Lung microvascular endothelial cell (primary cell): ENCODE measurements around the gene IL31RA. TPM values are rescaled to one million over a fixed set of nuclear protein-coding genes. Genes with fewer than 3 reads are reported as not detected.
"Not testable (repeated sequence)": the region's sequence is repeated elsewhere in the genome, so short reads cannot be mapped to it uniquely, and the experiment has no call there.

Source experiments
- DNase-seq, 2 donors: peaks; one replicate each; pipeline versions ENCODE4 v3.0.0 to v3.0.0-alpha.2; 2010; ENCODE audit warnings: low read depth in 2 of 2
- total RNA-seq: library from RNA; depleted of rRNA; stranded (reverse); fragments of >200 nt; gene quantifications from 2 replicates; pipeline ENCODE4 v1.2.1, GENCODE V29; 2014

The IL31RA gene
- total RNA-seq, 1 donor from 2014 or later, result not detected

- no peak for DNase-seq
Measured at GRCh38 chr5:55925181-55925580, 74.0 kb downstream of the IL31RA start.

- peak in 1 of 2 donors; percentile 58 for DNase-seq
Measured at GRCh38 chr5:55925712-55926111, 74.6 kb downstream of the IL31RA start.

- DNase-seq, result no peak
Measured at GRCh38 chr5:55926476-55926875, 75.3 kb downstream of the IL31RA start.

- DNase-seq, result no peak
Measured at GRCh38 chr5:55927861-55928655, 76.9 kb downstream of the IL31RA start.

- no peak for DNase-seq
Measured at GRCh38 chr5:55929020-55929799, 78.1 kb downstream of the IL31RA start.

- no peak for DNase-seq
Measured at GRCh38 chr5:55932700-55933099, 81.5 kb downstream of the IL31RA start.

- DNase-seq, result no peak
Measured at GRCh38 chr5:55933377-55934114, 82.4 kb downstream of the IL31RA start.

GRCh38 chr5:55934115-55934613 lies 83.0 kb downstream of the IL31RA start:
- DNase-seq, result peak in 1 of 2 donors; percentile 37

GRCh38 chr5:55934720-55935119 lies 83.6 kb downstream of the IL31RA start:
- no peak for DNase-seq

GRCh38 chr5:55935371-55935770 lies 84.2 kb downstream of the IL31RA start:
- DNase-seq, result no peak

GRCh38 chr5:55936100-55936693 lies 85.0 kb downstream of the IL31RA start:
- DNase-seq, result peak; percentile 86 to 90

- not testable (repeated sequence) for DNase-seq
Measured at GRCh38 chr5:55937598-55937997, 86.4 kb downstream of the IL31RA start.

- not testable (repeated sequence) for DNase-seq
Measured at GRCh38 chr5:55941154-55941553, 90.0 kb downstream of the IL31RA start.

- DNase-seq, result no peak
Measured at GRCh38 chr5:55959208-55959607, 108.1 kb downstream of the IL31RA start.

- DNase-seq, result no peak
Measured at GRCh38 chr5:55960779-55961178, 109.6 kb downstream of the IL31RA start.

GRCh38 chr5:55965525-55965924 lies 114.4 kb downstream of the IL31RA start:
- peak in 1 of 2 donors; percentile 14 for DNase-seq

GRCh38 chr5:55966284-55966683 lies 115.1 kb downstream of the IL31RA start:
- no peak for DNase-seq

GRCh38 chr5:55969956-55970355 lies 118.8 kb downstream of the IL31RA start:
- peak in 1 of 2 donors; percentile 47 for DNase-seq
